GM19193 (cell line): ENCODE measurements around the gene KCNQ1.

Experiments
- POLR2A ChIP-seq: IDR thresholded peaks from 4 replicates; pipeline ENCODE4 v1.6.1; 2011; ENCODE audit not compliant: insufficient read depth, insufficient read length; ENCODE audit errors: extremely low read depth

Gene KCNQ1

DNA sequence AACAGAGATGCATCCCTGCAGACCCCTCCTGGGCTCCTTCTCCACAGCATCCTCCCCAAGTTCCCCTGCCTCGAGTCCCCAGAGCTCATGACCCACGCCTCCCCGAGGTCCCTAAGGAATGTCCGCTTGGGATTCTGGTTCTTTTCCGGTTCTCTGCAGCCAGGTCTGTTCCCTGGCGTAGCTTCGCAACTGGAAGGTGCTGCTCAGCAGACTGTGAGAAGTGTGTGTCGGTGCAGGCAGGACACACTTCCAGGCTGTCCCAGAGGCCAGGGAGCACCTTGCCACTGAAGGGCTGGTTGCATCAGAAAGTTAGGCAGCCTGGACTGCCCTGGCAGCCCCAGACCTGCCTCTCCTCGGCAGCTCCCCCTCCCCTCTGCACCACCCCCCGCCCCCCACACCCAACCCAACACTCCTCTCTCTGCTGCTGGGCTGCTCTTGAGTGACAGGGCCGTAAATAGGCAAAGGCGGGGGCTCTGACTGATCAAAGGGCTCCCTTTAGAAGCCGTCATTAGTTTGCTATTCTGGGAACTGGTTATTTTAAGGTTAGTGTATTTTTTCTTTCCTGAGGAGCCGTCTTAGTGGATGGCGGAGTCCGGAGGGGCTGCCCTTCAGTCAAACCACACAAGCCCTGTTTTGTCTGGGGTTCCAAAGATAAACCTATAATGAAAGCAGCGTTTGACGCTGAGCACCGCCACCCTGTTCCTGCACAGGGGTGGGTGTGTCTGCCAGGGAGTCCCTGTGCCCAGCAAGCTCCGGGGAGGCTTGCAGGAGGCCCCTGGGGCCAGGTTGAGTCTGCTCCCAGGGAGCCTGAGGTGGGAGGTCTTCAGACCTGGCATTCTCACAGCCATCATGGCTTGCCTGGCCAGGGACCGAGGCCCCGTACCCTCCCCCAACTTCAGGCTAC, 343.6 kb downstream of the KCNQ1 start:
- no peak for TF ChIP-seq POLR2A

DNA sequence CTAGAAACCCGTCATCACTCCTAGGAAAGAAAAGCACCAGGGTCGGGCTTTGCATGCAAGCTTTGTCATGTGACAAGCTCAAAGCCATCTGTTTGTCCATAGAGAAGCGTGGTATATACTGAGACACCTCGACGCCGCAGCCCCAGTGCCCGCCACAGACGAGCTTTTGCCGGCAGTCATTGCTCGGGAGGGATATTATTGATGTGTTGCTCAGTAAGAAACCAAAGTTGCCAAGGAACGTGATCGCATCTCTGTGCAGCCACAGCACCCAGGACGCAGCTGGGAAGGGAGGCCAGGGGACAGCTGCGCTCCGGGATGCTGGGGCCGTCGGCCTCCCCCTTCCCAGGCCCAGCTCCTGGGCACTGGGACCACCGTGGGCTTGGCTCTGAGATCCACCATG, 344.5 kb downstream of the KCNQ1 start:
- TF ChIP-seq POLR2A, result no peak

DNA sequence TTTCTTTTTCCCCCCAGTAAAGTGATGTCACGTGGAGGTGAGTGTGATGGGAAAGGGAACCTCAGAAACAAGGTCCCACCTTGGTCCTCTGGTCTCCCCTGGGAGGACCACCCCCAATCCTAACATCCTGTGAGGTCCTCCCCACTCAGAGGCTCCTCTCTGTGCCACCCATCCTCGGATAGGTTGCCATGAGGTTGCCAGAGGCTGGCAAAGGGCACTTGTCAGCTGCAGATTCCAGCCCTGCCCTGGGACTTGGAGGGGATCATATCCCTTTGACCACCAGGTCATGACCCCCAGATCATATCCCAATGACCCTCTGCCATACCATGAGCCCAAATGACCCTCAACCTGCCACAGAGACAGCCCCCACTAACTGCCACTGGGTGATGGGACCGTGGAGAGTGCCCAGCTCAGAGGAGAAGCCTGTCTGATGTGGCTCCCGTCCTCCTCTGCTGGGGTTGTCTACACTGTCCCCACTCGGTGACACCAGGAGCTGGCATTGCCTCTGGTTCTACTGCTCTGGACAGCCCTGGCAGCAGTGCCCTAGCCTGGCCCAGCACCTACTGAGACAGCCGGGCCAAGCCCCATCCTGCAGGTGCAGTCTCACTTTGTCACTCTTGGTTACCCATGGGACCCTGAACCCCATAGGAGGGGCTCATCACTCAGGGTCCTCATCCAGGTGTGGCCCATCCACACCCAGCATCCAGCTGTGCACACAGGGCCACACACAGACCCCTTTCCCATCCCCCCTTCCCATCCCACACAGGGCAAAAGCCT, 345.2 kb downstream of the KCNQ1 start:
- TF ChIP-seq POLR2A, result no peak

DNA sequence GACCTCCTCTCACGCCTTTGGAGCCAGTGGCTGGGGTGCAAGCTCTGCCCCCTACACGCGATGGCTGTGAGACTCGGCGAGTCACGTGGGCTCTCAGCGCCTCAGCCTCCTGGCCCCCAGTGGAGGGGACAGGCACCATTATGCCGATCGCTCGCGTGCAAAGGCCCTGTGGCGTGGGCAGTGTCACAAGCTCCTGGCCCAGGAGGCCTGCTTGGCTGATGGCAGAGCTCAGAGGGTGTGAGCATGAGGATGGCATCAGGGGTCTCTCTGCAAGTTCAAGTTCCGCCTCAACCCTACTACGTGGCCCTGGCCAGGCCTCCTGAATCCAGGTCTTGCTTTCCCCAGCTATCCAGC, 345.7 kb downstream of the KCNQ1 start:
- no peak for TF ChIP-seq POLR2A

DNA sequence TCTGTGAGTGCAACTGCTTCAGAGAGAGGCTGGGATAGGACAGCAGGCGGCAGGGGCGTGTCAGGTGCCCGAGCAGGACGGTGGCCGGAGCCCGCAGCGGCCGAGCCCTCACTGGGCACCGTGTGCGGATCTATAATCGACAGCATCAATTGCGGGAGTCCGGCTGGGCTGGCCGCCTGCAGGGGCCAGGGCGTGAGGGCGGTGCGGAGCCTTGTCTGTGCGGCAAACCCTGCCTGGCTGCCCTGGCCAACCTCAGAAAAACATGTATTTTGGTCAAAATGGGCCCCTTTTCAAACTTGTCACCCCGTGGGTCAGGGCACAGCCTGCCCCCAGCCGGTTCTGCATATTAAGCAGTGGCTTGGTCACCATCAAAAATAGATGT, 346.3 kb downstream of the KCNQ1 start:
- TF ChIP-seq POLR2A, result no peak

DNA sequence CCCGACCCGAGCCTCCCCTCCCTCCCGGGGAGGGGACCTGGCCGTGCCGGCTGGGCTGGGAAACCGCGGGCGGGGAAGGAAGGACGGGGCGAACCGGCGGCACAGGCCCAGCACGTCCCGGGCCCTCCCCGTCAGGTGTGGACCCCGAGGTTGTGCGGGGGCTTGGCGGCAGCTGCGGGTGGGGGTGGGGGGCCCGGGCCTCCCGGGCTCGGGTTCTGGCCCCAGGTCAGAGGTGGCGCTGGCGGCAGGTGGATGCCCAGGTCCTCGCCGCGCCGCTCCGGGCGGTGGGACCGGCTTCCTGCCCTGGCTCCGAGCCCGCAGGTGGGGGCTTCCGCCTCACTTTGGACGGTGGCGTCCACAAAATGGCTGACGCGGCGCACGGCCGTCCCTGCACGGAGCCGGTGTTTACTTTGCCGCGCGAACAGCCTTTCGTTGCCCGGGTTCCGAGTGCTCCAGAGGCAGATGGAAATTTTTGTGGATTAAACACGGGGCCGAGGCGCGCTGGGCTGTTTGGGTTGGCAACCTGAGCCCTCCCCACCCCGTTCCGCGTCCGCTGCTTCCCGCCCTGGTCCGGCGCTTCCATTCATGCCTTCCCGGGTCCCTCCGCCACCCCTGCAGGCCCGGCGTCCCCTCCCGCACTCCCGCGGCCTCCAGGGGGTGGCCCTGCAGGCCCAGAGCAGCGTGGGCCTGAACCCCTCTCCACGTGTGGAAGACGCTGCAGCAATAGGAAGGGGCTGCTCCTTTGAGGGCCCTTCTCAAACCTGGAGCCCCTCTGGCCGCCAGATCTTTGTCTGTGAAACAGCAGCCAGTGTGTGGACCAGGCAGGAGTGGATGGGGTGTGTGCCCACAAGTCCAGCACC, 346.9 kb downstream of the KCNQ1 start:
- TF ChIP-seq POLR2A, result no peak

DNA sequence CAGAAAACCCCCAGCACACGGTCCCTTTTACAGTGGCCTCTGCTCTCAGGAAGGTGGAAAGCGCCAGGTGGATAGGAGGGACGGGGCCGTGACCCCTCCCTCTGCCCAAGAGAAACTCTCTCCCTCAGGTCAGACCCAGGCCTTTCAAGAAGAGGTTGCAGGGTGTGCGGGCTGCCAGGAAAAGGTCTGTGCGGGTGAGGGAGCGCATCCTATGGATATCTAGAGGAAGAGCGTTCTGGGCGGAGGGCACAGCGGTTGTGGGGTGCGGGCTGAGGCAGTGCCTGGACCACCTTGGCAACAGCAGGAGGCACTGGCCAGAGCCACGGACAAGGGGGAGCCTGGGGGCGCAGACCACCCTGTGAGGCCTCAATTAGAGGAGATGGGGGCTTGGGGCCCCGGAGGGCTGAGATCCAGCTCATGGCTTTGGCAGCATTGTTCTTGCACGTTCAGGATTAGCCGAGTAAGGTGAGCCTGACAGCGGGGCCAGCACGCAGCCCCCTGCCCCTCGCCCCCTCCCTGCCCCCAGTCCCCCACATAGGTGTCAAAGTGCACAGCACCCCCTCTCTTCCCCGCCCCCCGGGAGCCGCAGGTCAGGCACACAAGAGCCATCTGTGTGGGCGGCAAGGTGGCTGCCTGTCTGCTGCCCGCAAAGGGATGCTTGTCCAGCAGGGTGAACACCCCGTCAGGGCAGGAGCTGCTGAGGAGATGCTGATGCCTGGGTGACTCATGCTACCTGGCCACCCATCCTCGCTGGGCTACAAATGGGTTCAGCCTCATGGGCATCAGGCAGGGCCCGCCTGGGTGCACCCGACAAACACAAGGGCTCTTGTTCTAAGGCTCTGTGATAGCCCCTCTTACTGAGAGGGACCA, 347.8 kb downstream of the KCNQ1 start:
- no peak for TF ChIP-seq POLR2A

DNA sequence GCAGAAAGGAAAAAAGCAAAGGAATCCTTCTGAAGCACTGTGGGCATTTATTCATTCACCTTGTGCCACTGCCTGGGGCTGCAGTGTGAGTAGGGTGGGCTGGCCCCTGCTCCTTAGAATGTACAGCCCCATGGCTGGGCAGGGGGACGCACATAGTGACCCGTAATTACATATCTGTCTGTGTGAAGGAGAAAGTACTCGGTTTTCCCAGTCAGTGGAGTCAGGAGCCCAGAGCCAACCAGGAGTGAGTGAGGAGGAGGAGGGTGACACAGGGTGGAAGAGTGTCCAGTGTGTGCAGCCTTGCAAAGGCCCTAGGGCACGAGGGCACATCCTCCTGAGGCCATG, 348.9 kb downstream of the KCNQ1 start:
- no peak for TF ChIP-seq POLR2A

DNA sequence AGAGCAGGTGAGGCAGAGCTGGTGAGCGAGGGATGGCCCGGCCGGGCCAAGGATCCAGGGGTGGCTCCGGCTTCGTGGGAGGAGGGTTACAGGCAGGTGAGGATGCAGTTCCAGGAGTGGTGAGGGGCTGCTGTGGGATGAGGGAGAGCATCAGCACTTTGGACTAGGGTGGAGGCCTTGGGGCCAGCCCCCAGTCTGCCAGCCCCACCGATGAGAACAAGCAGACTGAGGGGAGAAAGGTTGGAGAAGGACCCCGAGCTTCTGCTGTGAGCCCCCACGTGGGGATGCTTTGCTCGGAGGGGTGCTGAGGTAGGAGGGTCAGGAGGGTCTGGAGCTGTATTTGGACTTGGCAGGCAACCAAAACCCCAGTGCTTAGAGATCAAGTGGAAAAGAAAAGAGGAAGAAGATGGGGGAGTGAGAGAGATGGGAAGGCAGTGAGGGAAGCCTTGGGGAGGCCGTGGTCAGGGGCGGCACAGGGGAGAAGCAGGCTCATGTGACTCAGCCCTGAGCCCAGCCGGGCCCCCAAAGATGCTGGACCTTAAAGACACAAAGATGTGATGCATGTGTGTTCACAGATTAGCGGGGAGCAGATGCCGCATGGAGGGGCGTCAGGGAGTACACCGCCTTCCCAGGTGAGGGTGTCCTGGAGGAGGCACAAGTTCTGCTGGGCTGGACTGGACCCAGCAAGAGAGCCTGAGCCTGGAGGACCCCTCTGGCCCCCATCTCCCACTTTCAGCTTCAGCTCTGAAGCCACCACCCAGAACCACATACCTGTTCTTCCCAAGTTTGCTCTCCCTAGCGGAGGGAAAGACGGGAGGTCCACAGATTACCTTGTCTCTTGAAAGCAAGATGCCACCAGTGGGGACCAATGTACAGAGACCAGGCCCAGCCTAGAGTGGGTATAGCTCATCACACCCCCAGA, 349.5 kb downstream of the KCNQ1 start:
- no peak for TF ChIP-seq POLR2A

DNA sequence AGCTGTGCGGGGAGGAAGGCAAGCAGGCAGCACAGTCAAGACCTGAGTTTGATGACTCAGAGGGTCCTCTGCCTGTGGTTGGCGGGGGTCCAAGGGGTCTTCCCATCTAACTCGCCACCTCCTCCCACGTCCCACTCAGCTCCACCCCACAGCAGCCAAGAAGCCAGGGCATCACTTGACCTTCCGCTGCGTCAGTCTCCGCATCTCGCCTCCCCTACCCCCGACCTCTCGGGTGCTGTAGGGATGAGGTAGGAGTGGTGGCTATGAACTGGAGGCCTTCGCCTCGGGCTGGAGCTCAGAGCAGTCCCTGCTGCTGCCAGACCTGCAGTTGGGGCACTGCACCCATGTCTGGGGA, 350.1 kb downstream of the KCNQ1 start:
- TF ChIP-seq POLR2A, result no peak

DNA sequence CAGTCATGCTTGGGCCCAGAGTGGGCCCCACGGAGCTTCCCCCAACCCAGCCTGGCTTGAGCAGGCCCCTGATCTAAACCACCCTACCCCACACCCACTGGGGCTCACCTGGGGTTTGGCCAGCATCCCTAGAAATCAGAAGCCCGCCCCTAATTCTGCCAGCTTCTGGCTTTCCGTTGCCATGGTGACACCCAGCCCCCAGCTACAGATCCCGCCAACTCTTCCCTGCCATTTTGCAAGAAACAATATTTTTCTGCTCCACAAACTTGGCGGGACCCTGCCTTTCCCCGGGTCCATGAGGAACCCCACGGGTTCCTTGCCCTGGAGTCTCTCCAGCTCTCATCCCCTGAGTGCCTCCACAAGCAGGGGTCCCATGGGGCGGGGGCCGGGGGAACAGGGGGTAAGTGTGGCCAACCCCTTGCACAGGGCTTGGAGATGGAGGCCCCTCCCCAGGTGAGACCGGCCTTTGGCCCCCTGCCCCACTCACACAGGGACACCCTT, 350.7 kb downstream of the KCNQ1 start:
- no peak for TF ChIP-seq POLR2A

DNA sequence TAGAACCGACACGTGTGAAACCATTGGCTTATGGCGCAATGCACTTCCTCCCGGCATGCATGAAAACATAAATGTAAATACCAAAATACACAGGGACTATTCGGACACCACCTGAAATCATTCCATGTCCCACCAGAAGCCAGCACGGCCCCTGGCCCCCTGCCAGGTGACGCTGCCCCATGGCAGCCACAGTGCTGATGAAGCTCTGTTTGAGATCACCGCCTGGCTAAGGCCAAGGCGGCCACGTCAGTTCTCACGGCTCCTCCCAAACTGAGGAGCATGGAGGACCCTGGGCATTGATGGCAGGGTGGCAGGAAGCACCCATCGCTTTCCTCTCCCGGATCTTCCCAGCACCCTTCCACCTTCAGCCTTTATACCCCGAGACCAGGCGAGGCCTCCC, 351.3 kb downstream of the KCNQ1 start:
- TF ChIP-seq POLR2A, result no peak

DNA sequence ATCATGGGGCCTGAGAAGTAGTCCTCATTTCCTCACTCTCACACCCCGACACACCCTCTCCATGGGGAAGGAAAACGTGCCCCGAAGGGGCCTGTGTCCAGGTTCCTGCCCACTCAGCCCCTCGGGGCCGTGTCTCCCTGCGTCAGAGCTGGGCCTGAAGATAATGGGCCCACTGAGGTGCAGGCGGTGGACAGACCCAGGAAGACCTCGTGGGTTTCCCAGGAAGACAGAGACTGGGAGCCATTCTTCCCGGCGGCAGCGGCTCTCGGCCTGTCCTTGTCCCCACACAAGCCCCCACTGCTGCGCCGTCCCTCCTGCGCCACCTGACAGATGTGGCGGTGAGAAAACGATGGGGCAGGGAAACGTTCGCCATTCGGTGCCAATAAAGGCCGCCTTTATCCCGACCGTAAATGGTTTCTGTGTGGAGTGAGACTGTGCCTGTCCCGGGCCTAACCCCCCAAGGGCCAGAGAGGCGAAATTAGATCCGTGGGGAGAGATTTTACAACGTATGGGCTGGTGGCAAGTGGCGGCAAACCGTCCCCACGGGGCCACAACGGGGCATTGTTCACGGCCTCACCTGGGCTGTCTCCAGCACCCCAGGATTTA, 351.8 kb downstream of the KCNQ1 start:
- no peak for TF ChIP-seq POLR2A
